SK-N-MC (cell line): ENCODE measurements around the gene GRIK4.

Experiments used
- EZH2 ChIP-seq: fragments of 200-600 bp; sonication (generic); IDR thresholded peaks from one replicate; pipeline ENCODE4 v1.6.1; 2017; ENCODE audit warnings: antibody characterized with exemption
- FOXP2 ChIP-seq: optimal IDR thresholded peaks from 2 replicates; pipeline ENCODE3; 2011; ENCODE audit warnings: mild to moderate bottlenecking, moderate library complexity; ENCODE audit not compliant: insufficient read depth; ENCODE audit errors: extremely low read length, control extremely low read depth
- POLR2AphosphoS5 ChIP-seq: IDR thresholded peaks from 2 replicates; pipeline ENCODE4 v1.6.1; 2012; ENCODE audit warnings: mild to moderate bottlenecking, low read depth, low read length, borderline replicate concordance

DNA sequence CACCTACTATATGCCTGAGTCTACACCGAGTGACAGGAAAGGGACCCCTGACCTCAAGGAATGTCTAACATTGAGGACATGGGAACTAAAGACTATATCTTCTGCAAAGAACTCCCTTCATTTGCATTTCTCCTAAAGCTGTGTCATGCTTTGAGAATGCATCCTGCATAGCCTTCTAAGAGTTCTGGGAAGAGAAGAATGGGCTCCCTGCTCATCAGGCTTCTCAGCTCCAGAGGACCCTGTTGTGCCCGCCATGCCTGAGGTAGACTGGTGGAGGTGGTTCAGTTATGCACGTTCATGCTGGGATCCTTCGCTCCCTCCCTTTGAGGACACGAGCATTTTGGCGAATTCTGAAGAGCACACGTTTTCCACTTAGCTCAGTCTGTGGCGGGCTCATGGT, 63.3 kb downstream of the GRIK4 start:
- TF ChIP-seq POLR2AphosphoS5 (no peak), EZH2 (no peak), FOXP2 (no peak)
